ENCODE data around the gene DPP9. TPM values are rescaled to one million over a fixed set of nuclear protein-coding genes. Genes with fewer than 3 reads are reported as not detected.
"Not testable (repeated sequence)": the region's sequence is repeated elsewhere in the genome, so short reads cannot be mapped to it uniquely, and the experiment has no call there.

DPP9 gene
- total RNA-seq, 2 experiments from 2014 or later = 92.5 to 98.0 TPM

GRCh38 chr19:4682417-4683200 is 41.0 kb downstream of the DPP9 start:
- CTCF ChIA-PET = no interaction called here
- Mint-ChIP-seq H3K4me1 (no peaks in the 10 kb centered on the region), H3K4me3 (no peak overlapping the region), H3K36me3 (peaks cover 9% of the 10 kb centered on the region), H3K9me3 (ENCODE audit: low read depth) (no peaks in the 10 kb centered on the region), H3K27ac (no peak overlapping the region), H3K27me3 (no peaks in the 10 kb centered on the region)
- DNase-seq (no peak), ATAC-seq (no peak)

GRCh38 chr19:4680021-4680420 is 43.6 kb downstream of the DPP9 start:
- H3K36me3 Mint-ChIP-seq = peaks cover 12% of the 10 kb centered on the region
- H3K9me3 Mint-ChIP-seq (ENCODE audit: low read depth); H3K27me3 Mint-ChIP-seq; H3K4me3 Mint-ChIP-seq; H3K4me1 Mint-ChIP-seq; H3K27ac Mint-ChIP-seq; ATAC-seq; DNase-seq: not testable (repeated sequence)
- CTCF ChIA-PET = interaction anchor here (0.7 to 1.1 kb wide), 2 partner anchors 33 to 120 kb away, joined by 3 to 4 read pairs; no protein-coding TSS in a partner anchor

- ATAC-seq (peak; percentile 63), DNase-seq (no peak)
- H3K27me3 Mint-ChIP-seq = no peaks in the 10 kb centered on the region
- H3K4me1 Mint-ChIP-seq = no peaks in the 10 kb centered on the region
- no peaks in the 10 kb centered on the region for H3K9me3 Mint-ChIP-seq (ENCODE audit: low read depth)
- peaks cover 12% of the 10 kb centered on the region for H3K36me3 Mint-ChIP-seq
- H3K4me3 Mint-ChIP-seq = no peak overlapping the region
- H3K27ac Mint-ChIP-seq = no peak overlapping the region
- CTCF ChIA-PET = no interaction called here
Measured at GRCh38 chr19:4678881-4679790, 44.5 kb downstream of the DPP9 start.

- Mint-ChIP-seq H3K4me3 (no peak overlapping the region), H3K36me3 (peaks cover 10% of the 10 kb centered on the region), H3K9me3 (ENCODE audit: low read depth) (no peaks in the 10 kb centered on the region), H3K27ac (no peak overlapping the region), H3K4me1 (no peaks in the 10 kb centered on the region), H3K27me3 (no peaks in the 10 kb centered on the region)
- ATAC-seq (no peak), DNase-seq (no peak)
- CTCF ChIA-PET = interaction anchor here (1.3 to 2.2 kb wide), 2 partner anchors 12 to 41 kb away, joined by 3 to 7 read pairs; no protein-coding TSS in a partner anchor
Measured at GRCh38 chr19:4676955-4677731, 46.5 kb downstream of the DPP9 start.

GRCh38 chr19:4675346-4675745 is 48.3 kb downstream of the DPP9 start:
- ATAC-seq (no peak), DNase-seq (no peak)
- Mint-ChIP-seq H3K27ac (no peak overlapping the region), H3K9me3 (ENCODE audit: low read depth) (no peaks in the 10 kb centered on the region), H3K4me3 (no peak overlapping the region), H3K27me3 (no peaks in the 10 kb centered on the region), H3K36me3 (peaks cover 8% of the 10 kb centered on the region), H3K4me1 (no peaks in the 10 kb centered on the region)
- CTCF ChIA-PET = no interaction called here

- peaks cover 11% of the 10 kb centered on the region for H3K36me3 Mint-ChIP-seq
- CTCF ChIA-PET = interaction anchor here (0.8 kb wide), 1 partner anchor 41 kb away, joined by 3 read pairs; no protein-coding TSS in a partner anchor
- H3K27me3 Mint-ChIP-seq = no peaks in the 10 kb centered on the region
- DNase-seq = no peak
- peaks cover 9% of the 10 kb centered on the region for H3K4me1 Mint-ChIP-seq
- ATAC-seq = no peak
- no peak overlapping the region for H3K27ac Mint-ChIP-seq
- no peaks in the 10 kb centered on the region for H3K9me3 Mint-ChIP-seq (ENCODE audit: low read depth)
- no peak overlapping the region for H3K4me3 Mint-ChIP-seq
Measured at GRCh38 chr19:4673726-4674125, 49.9 kb downstream of the DPP9 start.

- CTCF ChIA-PET = interaction anchor here (0.8 to 0.9 kb wide), 2 partner anchors 40 to 68 kb away, joined by 3 to 4 read pairs; no protein-coding TSS in a partner anchor
- Mint-ChIP-seq H3K27ac (no peak overlapping the region), H3K4me1 (peaks cover 14% of the 10 kb centered on the region), H3K4me3 (no peak overlapping the region), H3K27me3 (no peaks in the 10 kb centered on the region), H3K9me3 (ENCODE audit: low read depth) (no peaks in the 10 kb centered on the region), H3K36me3 (peaks cover 13% of the 10 kb centered on the region)
- DNase-seq (no peak), ATAC-seq (no peak)
Measured at GRCh38 chr19:4673216-4673615, 50.4 kb downstream of the DPP9 start.

- H3K27me3 Mint-ChIP-seq = no peaks in the 10 kb centered on the region
- CTCF ChIA-PET = interaction anchor here (0.6 to 1.4 kb wide), 2 partner anchors 120 to 938 kb away, joined by 4 read pairs; partner anchors contain the start of gene FEM1A
- H3K9me3 Mint-ChIP-seq (ENCODE audit: low read depth) = no peaks in the 10 kb centered on the region
- H3K27ac Mint-ChIP-seq = no peak overlapping the region
- no peak for ATAC-seq
- H3K36me3 Mint-ChIP-seq = peaks cover 15% of the 10 kb centered on the region
- H3K4me3 Mint-ChIP-seq = peak overlapping the region; percentile 4
- DNase-seq = no peak
- H3K4me1 Mint-ChIP-seq = peaks cover 16% of the 10 kb centered on the region
Measured at GRCh38 chr19:4671185-4671851, 52.3 kb downstream of the DPP9 start.

GRCh38 chr19:4669723-4670480 is 53.7 kb downstream of the DPP9 start, which contains the start of gene MYDGF:
TSS of gene MYDGF (minus strand) at chr19:4670342. CDS start at chr19:4670334, 8 bp downstream.
- H3K27me3 Mint-ChIP-seq = no peaks in the 10 kb centered on the region
- H3K4me1 Mint-ChIP-seq = peaks cover 19% of the 10 kb centered on the region
- CTCF ChIA-PET = interaction anchor here (1.4 kb wide), 1 partner anchor 121 kb away, joined by 4 read pairs; the partner anchor contains the start of gene FEM1A
- peaks cover 17% of the 10 kb centered on the region for H3K36me3 Mint-ChIP-seq
- H3K27ac Mint-ChIP-seq = peak within 1 kb of the TSS; percentile 77
- H3K9me3 Mint-ChIP-seq (ENCODE audit: low read depth) = no peaks in the 10 kb centered on the region
- peak within 1 kb of the TSS; percentile 83 for H3K4me3 Mint-ChIP-seq
- peak; percentile 99 for ATAC-seq
- peak; percentile 95 for DNase-seq

- Mint-ChIP-seq H3K4me3 (no peak overlapping the region), H3K36me3 (peaks cover 24% of the 10 kb centered on the region), H3K4me1 (peaks cover 27% of the 10 kb centered on the region), H3K27me3 (no peaks in the 10 kb centered on the region), H3K9me3 (ENCODE audit: low read depth) (no peaks in the 10 kb centered on the region), H3K27ac (no peak overlapping the region)
- no peak for DNase-seq
- CTCF ChIA-PET = no interaction called here
- ATAC-seq = no peak
Measured at GRCh38 chr19:4664642-4665041, 59.0 kb downstream of the DPP9 start.

- no peak overlapping the region for H3K27ac Mint-ChIP-seq
- peaks cover 19% of the 10 kb centered on the region for H3K36me3 Mint-ChIP-seq
- no peaks in the 10 kb centered on the region for H3K9me3 Mint-ChIP-seq (ENCODE audit: low read depth)
- peaks cover 12% of the 10 kb centered on the region for H3K4me1 Mint-ChIP-seq
- no peak for DNase-seq
- CTCF ChIA-PET = no interaction called here
- H3K27me3 Mint-ChIP-seq = no peaks in the 10 kb centered on the region
- H3K4me3 Mint-ChIP-seq = no peak overlapping the region
- ATAC-seq = no peak
Measured at GRCh38 chr19:4662812-4663211, 60.8 kb downstream of the DPP9 start.

Measured in activated CD8-positive, alpha-beta memory T cell treated with anti-CD3 and anti-CD28 coated beads, Interleukin-2, amount 10 ng/mL, durations not matched to agents 7 days and 5 days (primary cell).